Measurements from ENCODE around the gene NCOA5.
"Not testable (repeated sequence)": the region's sequence is repeated elsewhere in the genome, so short reads cannot be mapped to it uniquely, and the experiment has no call there.

Gene NCOA5

DNA sequence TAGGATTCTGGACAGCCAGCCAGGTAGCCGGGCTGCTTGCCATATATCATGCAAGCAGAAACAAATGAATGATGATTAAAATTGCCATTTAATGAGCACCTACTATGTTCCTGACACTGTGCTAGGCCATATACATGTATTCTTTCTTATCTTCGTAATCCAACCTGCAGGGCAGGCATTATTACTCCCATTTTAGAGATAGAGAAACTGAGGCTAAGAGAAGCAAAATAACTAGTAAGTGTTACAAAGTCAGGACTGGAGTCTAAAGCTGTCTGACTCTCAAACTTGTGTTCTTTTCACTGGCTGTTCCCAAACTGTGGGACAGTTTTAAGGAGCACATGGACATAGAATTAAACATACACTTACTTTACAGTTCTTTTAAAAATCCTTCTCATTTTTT, 30.4 kb upstream of the NCOA5 start:
- DNase-seq (ENCODE audit: low read depth in 2 of 2), result no peak

DNA sequence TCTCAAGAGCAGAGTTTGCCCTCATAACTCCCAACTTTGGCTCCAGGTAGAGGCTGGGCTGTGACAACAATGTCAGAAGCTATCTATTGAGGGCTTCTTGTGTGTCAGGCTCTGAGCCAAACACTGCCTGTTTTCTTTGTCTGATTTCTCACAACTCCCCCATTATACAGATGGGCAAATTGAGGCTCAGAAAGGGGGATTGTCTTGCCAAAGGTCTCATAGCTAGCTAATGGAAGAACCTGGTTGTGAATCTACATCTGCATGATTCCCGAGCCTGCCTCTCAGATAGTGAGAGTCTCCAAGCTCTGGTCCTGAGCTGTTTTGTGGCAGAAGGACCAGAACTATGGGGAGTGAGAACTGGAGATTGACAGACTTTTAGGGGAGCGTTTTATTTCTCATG, 29.8 kb upstream of the NCOA5 start:
- no peak for DNase-seq (ENCODE audit: low read depth in 2 of 2)

DNA sequence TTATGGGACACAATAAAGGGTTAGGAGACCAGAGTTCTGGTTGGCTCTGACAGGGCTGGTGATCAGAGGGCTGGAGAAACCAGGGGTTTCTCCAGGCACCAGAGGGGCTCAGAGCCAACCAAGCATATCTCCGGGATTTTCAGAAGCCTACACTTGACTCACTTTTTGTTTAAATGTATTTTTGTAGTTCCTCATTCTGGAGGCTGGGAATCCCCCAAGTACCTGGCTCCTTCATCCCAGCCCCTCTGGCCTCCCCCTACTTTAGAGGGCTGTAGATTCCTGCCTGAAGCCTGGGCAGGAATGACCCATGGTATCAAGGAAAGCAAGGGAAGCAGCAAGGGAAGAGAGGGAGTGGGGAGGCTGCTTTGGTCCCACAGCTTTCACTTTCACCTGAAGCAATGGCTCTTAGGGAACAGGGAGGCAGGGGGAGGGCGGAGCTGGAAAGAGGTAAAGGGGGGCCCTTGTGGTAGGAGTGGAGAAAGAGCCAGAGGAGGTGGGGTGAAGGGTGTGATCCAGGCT, 29.3 kb upstream of the NCOA5 start:
- DNase-seq (ENCODE audit: low read depth in 2 of 2), result no peak

DNA sequence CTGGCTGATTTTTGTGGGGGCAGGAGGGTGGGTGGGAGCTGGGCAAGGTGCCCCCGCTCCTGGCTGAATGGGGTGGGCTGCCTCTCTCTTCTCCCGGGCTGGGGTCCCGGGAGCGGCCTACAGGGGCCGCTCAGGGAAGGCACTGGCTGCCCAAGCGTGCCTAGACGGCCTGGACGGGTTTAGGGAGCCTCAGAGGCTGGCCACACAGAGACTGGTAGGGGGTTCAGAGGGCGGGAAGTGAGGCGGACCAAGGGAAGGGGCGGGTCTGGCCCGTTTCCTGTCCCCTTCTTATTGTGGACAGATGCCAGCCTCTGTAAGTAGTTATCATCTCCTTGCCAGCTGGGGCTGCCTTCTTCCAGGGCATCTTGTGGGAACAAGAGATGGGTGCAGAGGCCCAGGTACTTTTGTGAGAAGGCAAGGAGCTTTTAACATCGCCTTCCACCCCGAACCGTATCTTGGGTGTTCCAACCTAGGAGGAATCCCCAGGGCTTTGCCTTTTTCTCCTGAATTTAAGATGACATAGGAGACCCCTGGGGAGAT, 28.8 kb upstream of the NCOA5 start:
- DNase-seq (ENCODE audit: low read depth in 2 of 2), result no peak

DNA sequence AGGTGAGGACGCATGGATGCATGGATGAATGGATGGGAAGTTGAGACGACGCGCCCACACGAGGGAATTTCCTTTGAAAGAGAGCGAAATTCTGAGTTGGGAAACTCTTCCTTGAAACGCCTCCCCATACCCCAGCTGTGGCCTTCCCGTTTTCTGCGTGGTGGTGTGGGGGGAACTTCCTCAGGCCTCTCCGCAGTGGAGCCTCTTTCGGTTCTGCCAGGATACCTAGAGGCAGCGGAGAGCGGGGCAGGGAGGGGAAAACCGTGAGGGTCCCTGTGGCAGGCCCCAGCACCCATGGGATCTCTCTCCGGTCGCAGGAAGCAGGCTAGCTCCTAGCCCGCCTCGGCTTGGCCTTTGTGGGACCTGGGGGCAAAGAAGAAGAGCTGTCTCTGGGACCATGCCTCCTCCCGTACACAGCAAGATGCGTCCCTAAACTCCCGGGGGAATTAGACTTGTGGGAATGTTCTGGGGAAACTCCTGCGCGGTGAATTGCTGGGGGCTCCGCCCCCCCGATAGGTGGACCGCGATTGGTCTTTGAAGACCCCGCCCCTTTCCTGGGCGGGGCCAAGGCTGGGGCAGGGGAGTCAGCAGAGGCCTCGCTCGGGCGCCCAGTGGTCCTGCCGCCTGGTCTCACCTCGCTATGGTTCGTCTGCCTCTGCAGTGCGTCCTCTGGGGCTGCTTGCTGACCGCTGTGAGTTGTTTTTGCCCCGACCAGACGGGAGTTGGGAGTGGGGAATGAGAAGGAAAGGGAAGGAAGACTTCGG, 28.1 kb upstream of the NCOA5 start, which contains the start of gene CD40:
CD40 (plus strand) TSS at position 611 of the 764 bp plus-strand sequence; CDS start at position 641, 30 bp downstream.
- peak; percentile 62 to 72 for DNase-seq (ENCODE audit: low read depth in 2 of 2)

DNA sequence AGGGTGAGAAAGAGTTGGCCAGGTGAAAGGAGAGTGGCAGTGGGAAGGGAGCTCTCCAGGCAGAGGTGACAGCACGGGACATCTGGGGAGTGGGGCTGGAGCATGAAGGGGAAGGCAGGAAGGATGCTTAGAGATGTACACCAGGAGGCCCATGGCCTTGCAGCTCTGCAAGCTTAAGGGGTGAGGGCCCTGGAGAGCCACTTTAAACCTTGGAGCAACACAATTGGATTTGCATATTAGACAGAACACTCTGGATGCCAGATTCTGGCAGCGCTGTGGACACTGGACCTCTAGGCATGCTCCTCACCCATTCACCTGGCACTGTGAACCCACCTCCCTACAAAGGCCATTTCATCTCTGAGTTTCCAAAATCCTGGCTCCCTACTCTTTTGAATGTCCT, 24.7 kb upstream of the NCOA5 start:
- DNase-seq (ENCODE audit: low read depth in 2 of 2), result no peak

DNA sequence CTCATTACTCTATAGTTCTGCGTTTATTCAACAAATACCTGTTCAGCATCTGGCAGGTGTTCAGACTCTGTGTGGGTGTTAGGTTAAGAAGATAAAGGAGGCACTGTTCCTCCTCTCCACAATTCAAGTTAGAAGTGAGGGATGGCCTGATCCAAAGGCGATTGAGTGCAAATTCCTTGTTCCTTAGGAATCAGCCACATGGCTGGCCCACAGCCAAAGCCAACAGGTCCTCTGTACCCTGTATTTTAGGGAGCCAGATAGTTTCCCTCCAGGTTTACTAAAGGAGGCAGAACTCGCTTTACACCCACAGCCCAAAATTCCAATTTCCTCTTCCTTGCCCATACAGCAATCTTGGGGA, 23.3 kb upstream of the NCOA5 start:
- DNase-seq (ENCODE audit: low read depth in 2 of 2), result no peak

DNA sequence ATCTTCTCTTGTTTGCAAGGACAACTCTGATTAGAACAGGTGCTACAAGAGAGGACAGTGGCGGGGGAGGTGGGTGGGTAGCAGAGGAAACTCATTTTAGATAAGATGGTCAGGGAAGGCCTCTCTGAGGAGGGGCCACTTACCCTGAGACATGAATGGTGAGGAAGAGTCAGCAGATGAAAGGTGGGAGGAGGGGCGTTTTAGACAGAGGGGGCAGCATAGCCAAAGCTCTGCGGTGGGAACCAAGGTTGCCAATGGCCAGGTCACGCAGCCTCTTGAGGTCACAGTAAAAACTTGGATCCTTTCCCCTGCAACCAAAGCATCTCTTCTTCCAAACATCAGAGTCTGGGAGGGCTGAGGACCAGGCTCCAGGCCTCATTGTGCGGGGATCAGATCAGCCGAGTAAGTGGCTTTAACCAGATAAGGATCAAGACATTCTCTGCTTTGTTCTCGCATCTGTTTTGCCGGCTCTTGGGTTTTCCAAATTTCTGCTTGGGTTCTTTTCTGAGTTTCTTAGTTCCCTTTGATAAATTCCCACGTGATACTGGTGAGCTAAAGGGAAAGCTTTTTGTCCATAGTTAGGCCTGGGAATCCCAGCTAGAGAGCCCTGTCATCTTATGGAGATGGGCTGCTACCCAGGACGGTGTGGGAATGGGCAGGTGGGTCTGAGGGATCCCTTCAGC, 22.8 kb upstream of the NCOA5 start:
- no peak for DNase-seq (ENCODE audit: low read depth in 2 of 2)

DNA sequence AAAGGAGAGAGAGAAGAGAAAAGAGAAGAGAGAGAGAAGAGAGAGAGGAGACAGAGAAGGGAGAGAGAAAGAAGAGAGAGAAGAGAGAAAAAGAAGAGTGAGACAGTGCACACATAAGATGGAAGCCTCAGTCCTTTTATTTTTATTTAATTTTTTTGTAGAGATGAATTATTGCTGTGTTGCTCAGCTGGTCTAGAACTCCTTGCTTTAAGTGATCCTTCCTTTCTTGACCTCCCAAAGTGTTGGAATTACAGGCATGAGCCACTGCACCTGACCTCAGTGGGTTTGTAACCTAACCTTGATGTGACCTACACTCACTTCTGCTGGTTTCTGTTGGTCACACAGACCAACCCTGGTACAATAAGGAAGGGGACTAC, 22.1 kb upstream of the NCOA5 start:
- DNase-seq (ENCODE audit: low read depth in 2 of 2), result no peak

DNA sequence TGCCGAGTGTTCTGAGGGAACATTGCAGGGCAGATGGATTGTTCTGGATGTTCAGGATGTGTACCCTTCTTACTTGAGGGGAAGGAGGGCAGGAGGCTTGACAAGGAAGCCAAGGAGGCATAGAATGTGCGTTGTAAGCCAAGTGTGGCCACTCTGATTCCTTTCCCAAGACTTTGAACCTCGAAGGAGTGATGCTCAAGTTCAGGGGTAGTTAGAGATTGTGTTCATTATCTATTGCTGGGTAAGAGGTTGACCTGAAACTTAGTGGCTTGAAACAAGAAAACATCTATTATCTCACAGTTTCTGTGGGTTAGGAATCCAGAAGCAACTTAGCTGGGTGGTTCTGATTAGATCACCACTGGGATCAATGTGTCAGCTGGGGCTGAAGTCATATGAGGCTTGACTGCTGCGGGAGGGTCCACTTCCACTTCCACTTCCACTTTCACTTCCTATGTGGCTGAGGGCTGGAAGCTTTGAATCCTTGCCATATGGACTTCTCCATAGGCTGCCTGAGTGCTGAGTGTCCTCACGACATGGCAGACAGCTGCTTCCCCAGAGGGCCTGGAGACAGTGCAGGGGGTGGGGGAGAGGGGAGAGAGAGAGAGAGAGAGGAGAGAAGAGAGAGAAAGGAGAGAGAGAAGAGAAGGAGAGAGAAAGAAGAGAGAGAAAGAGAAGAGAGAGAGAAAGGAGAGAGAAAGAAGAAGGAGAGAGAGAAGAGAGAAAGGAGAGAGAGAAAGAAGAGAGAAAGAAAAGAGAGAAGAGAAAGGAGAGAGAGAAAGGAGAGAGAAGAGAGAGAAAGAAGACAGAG, 21.5 kb upstream of the NCOA5 start:
- DNase-seq (ENCODE audit: low read depth in 2 of 2), result no peak

DNA sequence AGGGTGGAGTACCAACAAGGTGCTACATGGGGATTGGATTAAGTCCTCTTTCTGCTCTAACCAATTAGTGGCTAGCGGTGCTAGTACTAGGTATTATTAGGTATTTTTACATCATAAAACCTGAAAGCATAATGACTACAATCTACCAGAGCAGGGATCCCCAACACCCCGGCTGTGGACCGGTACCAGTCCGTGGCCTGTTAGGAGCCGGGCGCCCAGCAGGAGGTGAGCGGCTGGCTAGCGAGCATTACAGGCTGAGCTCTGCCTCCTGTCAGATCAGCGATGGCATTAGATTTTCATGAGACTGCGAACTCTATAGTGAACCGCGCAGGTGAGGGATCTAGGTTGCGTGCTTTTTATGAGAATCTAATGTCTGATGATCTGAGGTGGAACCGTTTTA, 19.2 kb upstream of the NCOA5 start:
- DNase-seq (ENCODE audit: low read depth in 2 of 2), result no peak

DNA sequence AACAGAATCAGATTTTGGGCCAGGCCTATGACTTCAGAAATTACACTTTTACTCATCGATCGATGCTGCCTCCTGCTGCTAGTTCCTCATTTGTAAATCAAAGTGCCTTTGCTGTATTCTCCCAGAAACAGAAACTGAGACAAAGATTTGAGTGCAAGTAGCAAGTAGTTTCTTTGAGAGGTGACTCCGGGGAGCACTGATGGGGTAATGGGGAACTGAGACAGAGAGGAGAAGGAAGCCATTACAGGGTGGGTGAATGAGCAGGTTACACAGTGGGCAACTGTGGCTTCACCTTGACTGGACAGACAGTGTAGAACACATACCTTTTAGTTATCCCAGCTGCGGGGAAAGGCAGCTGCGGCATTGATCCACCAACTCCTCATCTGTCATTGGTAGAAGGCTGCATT, 18.7 kb upstream of the NCOA5 start:
- no peak for DNase-seq (ENCODE audit: low read depth in 2 of 2)

DNA sequence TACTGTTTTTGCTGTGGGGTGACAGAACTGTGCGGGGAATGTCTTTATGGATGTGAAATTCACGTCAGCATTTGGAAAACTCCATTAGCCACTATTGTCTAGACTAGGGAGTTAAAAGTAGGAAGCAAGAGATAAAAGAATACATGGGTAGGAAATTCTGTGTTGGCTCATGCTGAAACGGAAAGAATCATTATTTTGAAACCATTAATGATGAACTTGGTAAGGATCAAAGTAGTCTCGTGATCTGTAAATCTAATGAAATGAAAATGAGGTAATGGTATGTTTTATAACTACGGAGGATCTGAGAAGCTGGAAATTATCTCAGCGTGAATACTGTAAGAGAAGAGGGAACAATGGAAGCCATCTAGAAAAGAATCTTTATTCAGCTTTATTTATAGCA, 17.3 kb upstream of the NCOA5 start:
- no peak for DNase-seq (ENCODE audit: low read depth in 2 of 2)

DNA sequence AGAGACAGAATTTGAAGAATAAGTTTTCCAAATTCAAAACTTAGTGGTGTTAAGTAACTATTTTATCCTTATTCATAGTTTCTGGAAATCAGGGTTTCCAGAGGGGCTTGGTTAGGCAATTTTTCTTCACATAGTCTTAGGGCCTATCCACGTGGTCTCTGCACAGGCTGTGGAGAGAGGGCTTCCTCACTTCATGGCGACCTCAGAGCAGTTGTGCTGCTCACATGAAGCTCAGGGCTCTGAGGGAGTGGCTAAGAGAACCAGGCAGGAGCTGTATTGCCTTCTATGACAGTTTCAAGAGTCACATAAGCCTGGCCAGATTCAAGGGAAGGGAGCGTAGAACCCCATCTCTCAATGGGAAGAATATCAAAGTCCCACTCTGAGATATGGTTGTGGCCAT, 14.5 kb upstream of the NCOA5 start:
- no peak for DNase-seq (ENCODE audit: low read depth in 2 of 2)

DNA sequence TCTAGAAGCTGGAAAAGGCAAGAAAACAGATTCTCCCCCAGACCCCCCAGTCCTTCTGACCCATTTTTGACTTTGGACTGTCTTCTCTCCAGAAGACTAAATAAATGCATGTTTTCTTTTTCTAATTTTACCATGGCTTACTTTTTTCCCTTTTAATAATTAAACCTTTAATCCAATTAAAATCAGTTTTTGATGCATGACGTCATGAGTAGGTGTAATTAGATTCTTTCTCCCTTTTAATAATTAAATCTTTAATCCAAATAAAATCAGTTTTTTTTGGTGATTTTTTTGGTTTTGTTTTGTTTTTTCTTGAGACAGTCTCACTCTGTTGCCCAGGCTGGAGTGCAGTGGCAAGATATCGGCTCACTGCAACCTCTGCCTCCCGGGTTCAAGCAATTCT, 13.2 kb upstream of the NCOA5 start:
- DNase-seq (ENCODE audit: low read depth in 2 of 2), result no peak

DNA sequence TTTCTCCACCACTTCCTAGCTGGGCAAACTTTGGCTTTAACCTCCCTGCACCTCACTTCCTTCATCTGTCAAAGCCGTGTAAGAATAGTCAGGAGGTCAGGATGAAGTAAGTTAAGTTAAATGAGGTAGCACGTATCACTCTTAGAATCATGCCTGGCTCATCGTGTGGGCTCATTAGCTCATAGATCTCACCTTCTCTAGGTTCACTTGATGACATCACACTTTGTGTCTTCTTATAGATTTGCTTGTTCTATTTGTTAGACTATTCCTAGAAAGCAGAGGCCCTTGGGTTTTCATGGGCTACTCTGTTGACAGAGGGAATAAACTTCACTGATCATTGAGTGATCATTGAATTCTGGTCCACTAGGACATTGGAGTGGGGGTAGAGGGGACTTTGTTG, 12.2 kb upstream of the NCOA5 start:
- DNase-seq (ENCODE audit: low read depth in 2 of 2), result no peak

DNA sequence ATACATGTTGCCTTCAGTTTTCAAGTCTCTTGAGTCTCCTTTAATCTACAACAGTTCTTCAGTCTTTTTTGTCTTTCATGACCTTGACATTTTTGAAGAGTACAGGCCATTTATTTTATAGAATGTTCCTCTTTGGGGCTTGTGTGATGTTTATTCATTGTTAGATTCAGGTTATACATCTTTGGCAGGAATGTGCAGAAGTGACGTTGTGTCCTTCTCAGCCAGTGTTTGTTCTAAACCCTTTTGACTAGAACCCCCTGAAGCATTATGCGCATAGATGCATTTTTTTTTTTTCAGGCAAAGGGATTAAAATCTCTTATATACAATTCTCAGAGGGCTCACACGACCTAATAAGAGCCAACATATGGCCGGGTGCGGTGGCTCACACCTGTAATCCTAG, 11.2 kb upstream of the NCOA5 start:
- no peak for DNase-seq (ENCODE audit: low read depth in 2 of 2)

DNA sequence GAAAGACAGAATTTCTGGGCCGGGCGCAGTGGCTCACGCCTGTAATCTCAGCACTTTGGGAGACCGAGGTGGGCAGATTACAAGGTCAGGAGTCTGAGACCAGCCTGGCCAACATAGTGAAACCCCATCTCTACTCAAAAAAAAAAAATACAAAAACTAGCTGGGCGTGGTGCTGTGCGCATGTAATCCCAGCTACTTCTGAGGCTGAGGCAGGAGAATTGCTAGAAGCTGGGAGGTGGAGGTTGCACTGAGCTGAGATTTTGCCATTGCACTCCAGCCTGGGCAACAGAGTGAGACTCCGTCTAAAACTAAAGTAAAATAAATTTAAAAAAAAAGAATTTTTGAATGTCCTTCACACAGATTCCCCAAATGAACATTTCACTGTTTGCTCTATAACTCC, 10.7 kb upstream of the NCOA5 start:
- DNase-seq (ENCODE audit: low read depth in 2 of 2), result not testable (repeated sequence)

DNA sequence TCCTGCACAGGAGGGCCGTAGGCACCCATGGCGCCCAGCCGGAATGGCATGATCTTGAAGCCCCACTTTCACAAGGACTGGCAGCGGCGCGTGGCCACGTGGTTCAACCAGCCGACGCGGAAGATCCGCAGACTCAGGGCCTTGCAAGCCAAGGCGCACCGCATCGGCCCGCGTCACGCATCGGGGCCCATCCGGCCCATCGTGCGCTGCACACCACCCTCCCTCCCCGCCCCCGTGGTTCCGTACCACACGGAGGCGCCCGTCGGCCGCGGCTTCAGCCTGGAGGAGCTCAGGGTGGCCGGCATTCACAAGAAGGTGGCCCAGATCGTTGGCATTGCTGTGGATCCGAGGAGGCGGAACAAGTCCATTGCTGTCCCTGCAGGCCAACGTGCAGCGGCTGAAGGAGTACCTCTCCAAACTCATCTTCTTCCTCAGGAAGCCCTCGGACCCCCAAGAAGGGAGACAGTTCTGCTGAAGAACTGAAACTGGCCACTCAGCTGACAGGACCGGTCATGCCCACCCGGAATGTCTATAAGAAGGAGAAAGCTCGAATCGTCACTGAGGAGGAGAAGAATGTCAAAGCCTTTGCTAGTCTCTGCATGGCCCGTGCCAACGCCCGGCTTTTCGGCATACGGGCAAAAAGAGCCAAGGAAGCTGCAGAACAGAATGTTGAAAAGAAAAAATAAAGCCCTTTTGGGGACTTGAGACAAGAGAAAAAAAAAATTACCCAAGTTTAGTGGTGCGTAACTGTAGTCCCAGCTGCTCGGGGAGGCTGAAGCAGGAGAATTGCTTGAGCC, 9.9 kb upstream of the NCOA5 start:
- no peak for DNase-seq (ENCODE audit: low read depth in 2 of 2)

DNA sequence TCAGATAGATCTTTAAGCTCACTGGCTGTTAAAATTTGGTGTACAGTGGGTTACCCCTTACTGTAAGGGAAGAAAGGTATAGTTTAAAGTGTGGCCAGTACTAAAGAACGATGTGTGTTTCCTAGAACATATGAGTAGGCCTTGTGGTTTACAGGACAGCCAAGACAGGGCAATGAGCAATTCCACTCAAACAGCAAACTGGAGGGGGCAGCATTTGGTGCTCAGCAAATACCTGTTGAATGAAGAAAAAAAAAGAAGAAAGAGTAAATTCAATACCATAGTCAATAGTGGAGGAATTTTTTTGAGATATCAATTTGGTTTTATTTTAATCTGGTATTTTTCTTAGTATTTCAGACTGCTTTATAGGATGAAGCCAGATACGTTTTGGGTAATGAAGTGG, 3.8 kb upstream of the NCOA5 start:
- no peak for DNase-seq (ENCODE audit: low read depth in 2 of 2)

Data from stimulated activated CD4-positive, alpha-beta T cell treated with anti-CD3 and anti-CD28 coated beads, Interleukin-1b, Interleukin-23, amount 100 ng/mL, for 4 hours (primary cell).